Vagina (tissue), 2 donors: Measurements from ENCODE around the gene HK3.

Experiments used
- CTCF ChIP-seq, 3 experiments: fragments of 450-650 bp in 2 of 3; fragments of 200-600 bp in 1 of 3; sonication (generic) in 1 of 3; IDR thresholded peaks; one replicate each; pipeline ENCODE4 v1.5.1; 2017 to 2019; ENCODE audit warnings: antibody characterized with exemption in 3 of 3, mild to moderate bottlenecking in 2 of 3, moderate library complexity in 2 of 3
- POLR2A ChIP-seq, 2 donors: fragments of 450-650 bp; IDR thresholded peaks; one replicate each; pipeline ENCODE4 v1.6.1; 2017; ENCODE audit warnings: antibody characterized with exemption in 2 of 2, mild to moderate bottlenecking in 2 of 2, moderate library complexity in 2 of 2

- TF ChIP-seq CTCF (IDR thresholded peaks at IDR 0.05) (no peak), POLR2A (IDR thresholded peaks at IDR 0.05) (no peak)
Measured at GRCh38 chr5:176922817-176923216, 23.7 kb upstream of the HK3 start.
